Endodermal cell (in vitro differentiated cells): Measurements from ENCODE around the gene SH3PXD2A. TPM values are rescaled to one million over a fixed set of nuclear protein-coding genes. Genes with fewer than 3 reads are reported as not detected.
A peak's percentile ranks its signal among the peaks of the same experiment; 100 is the strongest.

Experiments
- DNase-seq: peaks from one replicate; pipeline ENCODE4 v3.0.0-alpha.2; 2017
- H3K27ac ChIP-seq: 2 replicates; pipeline ENCODE4 v1.5.1; 2013; ENCODE audit warnings: mild to moderate bottlenecking, low read depth, low read length, moderate library complexity
- H3K27me3 ChIP-seq: 2 replicates; pipeline ENCODE4 v1.6.1; 2013; ENCODE audit warnings: mild to moderate bottlenecking, low read length, moderate library complexity; ENCODE audit not compliant: insufficient read depth, control insufficient read depth, poor library complexity, severe bottlenecking
- H3K36me3 ChIP-seq: 2 replicates; pipeline ENCODE4 v1.7.0; 2013; ENCODE audit warnings: mild to moderate bottlenecking, low read length, moderate library complexity; ENCODE audit not compliant: control insufficient read depth, insufficient read depth
- H3K4me1 ChIP-seq: one replicate; pipeline ENCODE4 v1.7.0; 2013; ENCODE audit warnings: low read length; ENCODE audit not compliant: control insufficient read depth, insufficient read depth
- H3K4me3 ChIP-seq: 2 replicates; pipeline ENCODE4 v1.5.1; 2013; ENCODE audit warnings: mild to moderate bottlenecking, low read length, moderate library complexity
- H3K9ac ChIP-seq: 2 replicates; pipeline ENCODE4 v1.6.1; 2013; ENCODE audit warnings: mild to moderate bottlenecking, low read length, moderate library complexity; ENCODE audit not compliant: poor library complexity, severe bottlenecking; ENCODE audit errors: extremely low read depth
- H3K9me3 ChIP-seq: 2 replicates; pipeline ENCODE4 v1.6.1; 2013; ENCODE audit warnings: mild to moderate bottlenecking, low read length, moderate library complexity; ENCODE audit not compliant: control insufficient read depth
- H3K27ac Mint-ChIP-seq: 2 replicates; pipeline ENCODE4 v1.8.0; 2020; ENCODE audit warnings: mixed read lengths
- H3K27me3 Mint-ChIP-seq: 2 replicates; pipeline ENCODE4 v1.8.0; 2021; ENCODE audit warnings: mild to moderate bottlenecking, mixed read lengths; ENCODE audit not compliant: insufficient read depth
- H3K36me3 Mint-ChIP-seq: 2 replicates; pipeline ENCODE4 v1.8.0; 2020; ENCODE audit warnings: low read depth, mixed read lengths
- H3K4me1 Mint-ChIP-seq: 2 replicates; pipeline ENCODE4 v1.8.0; 2020; ENCODE audit warnings: mixed read lengths
- H3K4me3 Mint-ChIP-seq: 2 replicates; pipeline ENCODE4 v1.8.0; 2020; ENCODE audit warnings: mild to moderate bottlenecking, moderate library complexity, mixed read lengths
- H3K9me3 Mint-ChIP-seq: 2 replicates; pipeline ENCODE4 v1.8.0; 2020; ENCODE audit warnings: mild to moderate bottlenecking, mixed read lengths
- WGBS, 2 experiments: methylation state at CpG; one replicate each; pipeline versions ENCODE4 v1.1.5 to v1.1.7; 2013; ENCODE audit warnings: missing lambda C conversion rate in 2 of 2, mixed read lengths in 1 of 2; ENCODE audit not compliant: insufficient coverage in 1 of 2, insufficient read length in 1 of 2; 5-methylcytosine and 5-hydroxymethylcytosine counted together
- total RNA-seq, 2 donors: library from RNA; stranded (reverse); fragmentation: NEBNext Ultra II Directional in 1 of 2; extraction: Animal tissue kit (Norgen Biotek cat#: 25700) in 1 of 2; gene quantifications; 2 replicates in 1 of 2; 3 replicates in 1 of 2; pipeline ENCODE4 v1.2.1, GENCODE V29; 2021
- TF ChIP-seq, protein P1 (sequence below): fragments of 200-600 bp; sonication (generic); conservative IDR thresholded peaks from 2 replicates; pipeline ENCODE4 v1.5.0; 2021; ENCODE audit warnings: antibody characterized with exemption, mild to moderate bottlenecking

Gene SH3PXD2A
- total RNA-seq, 2 donors from 2014 or later: 15.7 to 22.6 TPM

DNA sequence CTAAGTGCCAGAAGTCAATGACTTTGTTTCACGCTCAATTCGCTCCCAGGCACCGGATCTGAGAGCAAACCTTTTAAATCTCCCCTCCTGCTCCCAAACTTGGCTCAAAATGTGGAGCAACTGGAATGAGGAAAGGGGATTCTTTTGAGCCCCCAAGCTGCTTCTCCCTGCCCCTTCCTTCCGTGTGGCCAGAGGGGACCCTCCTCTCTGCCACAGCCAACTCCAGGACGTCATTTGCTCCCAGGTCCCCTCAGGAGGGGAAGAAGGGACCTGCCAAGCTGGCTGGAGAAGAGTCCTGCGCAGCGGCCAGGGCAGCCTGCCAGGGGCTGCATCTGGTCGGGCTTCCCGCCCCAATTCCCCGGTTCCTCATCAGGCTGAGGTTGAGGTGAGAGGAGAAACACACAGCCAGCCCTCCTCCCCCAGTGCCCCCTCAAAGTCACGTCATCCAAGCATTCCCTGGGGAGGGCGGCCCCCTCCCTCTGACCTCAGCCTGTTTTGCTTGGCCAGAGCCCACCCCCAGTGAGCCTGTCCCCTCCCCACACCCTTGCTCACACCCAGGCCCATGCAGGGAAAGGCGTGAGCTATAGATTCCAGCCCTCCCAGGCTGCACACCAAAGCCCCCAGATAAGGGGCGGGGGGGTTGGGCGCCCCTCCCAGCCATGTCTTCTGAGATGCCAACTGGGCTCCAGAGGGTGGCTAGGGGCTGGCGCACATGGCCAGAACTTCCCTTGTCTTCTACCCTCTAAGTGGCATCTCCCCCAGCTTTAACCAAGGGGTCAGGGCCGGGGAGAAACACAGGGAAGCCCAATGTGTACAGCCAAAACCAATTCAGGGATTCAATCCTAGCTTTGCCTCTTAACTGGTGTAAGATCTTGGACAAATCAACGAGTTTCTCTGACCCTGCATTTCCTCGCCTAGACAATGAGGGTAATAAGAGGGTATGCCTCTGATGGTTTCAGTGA, 35.0 kb downstream of the SH3PXD2A start:
- Mint-ChIP-seq H3K9me3 (no peaks in the 10 kb centered on the region), H3K4me3 (no peak overlapping the region), H3K36me3 (no peaks in the 10 kb centered on the region), H3K27ac (no peak overlapping the region), H3K27me3 (peaks cover 12% of the 10 kb centered on the region), H3K4me1 (peaks cover 50% of the 10 kb centered on the region)
- H3K27ac ChIP-seq: no peak overlapping the region
- H3K36me3 ChIP-seq: no peaks in the 10 kb centered on the region
- 80 to 84% methylated on average over 10 to 19 of the region's 19 CpGs for WGBS, 2 experiments
- TF ChIP-seq, protein P1, sequence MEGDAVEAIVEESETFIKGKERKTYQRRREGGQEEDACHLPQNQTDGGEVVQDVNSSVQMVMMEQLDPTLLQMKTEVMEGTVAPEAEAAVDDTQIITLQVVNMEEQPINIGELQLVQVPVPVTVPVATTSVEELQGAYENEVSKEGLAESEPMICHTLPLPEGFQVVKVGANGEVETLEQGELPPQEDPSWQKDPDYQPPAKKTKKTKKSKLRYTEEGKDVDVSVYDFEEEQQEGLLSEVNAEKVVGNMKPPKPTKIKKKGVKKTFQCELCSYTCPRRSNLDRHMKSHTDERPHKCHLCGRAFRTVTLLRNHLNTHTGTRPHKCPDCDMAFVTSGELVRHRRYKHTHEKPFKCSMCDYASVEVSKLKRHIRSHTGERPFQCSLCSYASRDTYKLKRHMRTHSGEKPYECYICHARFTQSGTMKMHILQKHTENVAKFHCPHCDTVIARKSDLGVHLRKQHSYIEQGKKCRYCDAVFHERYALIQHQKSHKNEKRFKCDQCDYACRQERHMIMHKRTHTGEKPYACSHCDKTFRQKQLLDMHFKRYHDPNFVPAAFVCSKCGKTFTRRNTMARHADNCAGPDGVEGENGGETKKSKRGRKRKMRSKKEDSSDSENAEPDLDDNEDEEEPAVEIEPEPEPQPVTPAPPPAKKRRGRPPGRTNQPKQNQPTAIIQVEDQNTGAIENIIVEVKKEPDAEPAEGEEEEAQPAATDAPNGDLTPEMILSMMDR: no peak
- no peaks in the 10 kb centered on the region for H3K9me3 ChIP-seq
- no peak for DNase-seq
- no peaks in the 10 kb centered on the region for H3K27me3 ChIP-seq
- H3K4me3 ChIP-seq: no peak overlapping the region
- peaks cover 16% of the 10 kb centered on the region for H3K4me1 ChIP-seq
- no peak overlapping the region for H3K9ac ChIP-seq

DNA sequence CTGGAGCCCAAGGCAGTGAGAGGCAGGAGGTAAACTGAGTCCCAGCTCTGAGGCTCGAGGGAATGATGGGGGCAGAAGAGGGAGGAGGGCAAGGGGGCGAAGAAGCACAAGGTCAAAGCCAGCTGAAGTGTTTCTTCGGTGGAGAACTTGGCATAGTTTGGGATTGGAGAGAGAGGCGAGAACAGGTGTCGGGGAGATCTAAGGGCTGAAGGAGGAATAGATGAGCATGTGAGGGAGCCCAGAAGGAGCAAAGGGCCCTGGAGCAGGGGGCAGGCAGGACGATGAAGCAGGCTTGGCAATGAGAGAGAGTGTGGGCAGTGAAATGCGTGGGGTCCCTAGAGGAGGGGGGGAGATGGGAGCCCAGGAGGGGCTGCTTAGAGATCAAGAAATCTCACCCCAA, 35.9 kb downstream of the SH3PXD2A start:
- Histone ChIP-seq H3K27ac (no peak overlapping the region), H3K36me3 (no peaks in the 10 kb centered on the region), H3K9me3 (no peaks in the 10 kb centered on the region), H3K27me3 (no peaks in the 10 kb centered on the region), H3K9ac (no peak overlapping the region), H3K4me3 (no peak overlapping the region), H3K4me1 (peaks cover 16% of the 10 kb centered on the region)
- H3K27ac Mint-ChIP-seq: no peak overlapping the region
- DNase-seq: no peak
- 91 to 93% methylated on average over 6 to 7 of the region's 7 CpGs for WGBS, 2 experiments
- TF ChIP-seq, protein P1: no peak
- H3K9me3 Mint-ChIP-seq: no peaks in the 10 kb centered on the region
- H3K4me1 Mint-ChIP-seq: peaks cover 49% of the 10 kb centered on the region
- no peaks in the 10 kb centered on the region for H3K36me3 Mint-ChIP-seq
- H3K4me3 Mint-ChIP-seq: no peak overlapping the region
- peaks cover 4% of the 10 kb centered on the region for H3K27me3 Mint-ChIP-seq

DNA sequence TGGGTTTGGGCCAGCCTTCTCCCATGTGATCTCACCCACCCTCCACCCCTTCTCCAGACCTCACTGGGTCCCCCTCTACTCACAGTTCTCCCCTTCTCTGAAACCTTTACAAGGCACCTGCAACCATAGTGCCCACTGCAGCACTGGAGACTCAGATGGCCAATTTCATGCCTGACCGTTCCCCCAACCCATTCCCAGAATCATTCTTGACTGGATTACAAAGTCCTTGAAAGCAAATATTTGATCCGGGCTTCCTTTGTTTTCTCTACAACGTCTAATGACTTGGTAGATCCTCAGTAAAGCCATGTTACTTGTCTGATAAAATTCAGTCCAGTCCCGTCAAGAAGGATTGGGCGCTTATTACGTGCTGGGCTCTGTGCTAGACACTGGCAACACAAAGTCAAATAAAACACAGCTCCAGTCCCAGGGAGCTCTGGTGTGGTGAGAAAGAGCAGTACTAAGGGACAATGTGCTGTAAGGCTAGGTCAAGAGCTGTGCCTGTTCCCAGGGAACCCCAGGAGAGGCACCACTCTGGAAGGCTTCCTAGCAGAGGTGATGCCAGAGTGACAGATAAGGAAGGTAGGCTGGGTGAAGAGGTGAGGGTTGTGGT, 36.5 kb downstream of the SH3PXD2A start:
- Mint-ChIP-seq H3K27me3 (no peaks in the 10 kb centered on the region), H3K9me3 (no peaks in the 10 kb centered on the region), H3K4me1 (peaks cover 50% of the 10 kb centered on the region), H3K4me3 (no peak overlapping the region), H3K27ac (peak overlapping the region; percentile 27), H3K36me3 (no peaks in the 10 kb centered on the region)
- H3K4me3 ChIP-seq: no peak overlapping the region
- peaks cover 16% of the 10 kb centered on the region for H3K4me1 ChIP-seq
- WGBS, 2 experiments: 79 to 89% methylated on average over 3 to 6 of the region's 6 CpGs
- peak; percentile 44 for DNase-seq
- no peak overlapping the region for H3K9ac ChIP-seq
- TF ChIP-seq, protein P1: no peak
- no peak overlapping the region for H3K27ac ChIP-seq
- H3K27me3 ChIP-seq: no peaks in the 10 kb centered on the region
- no peaks in the 10 kb centered on the region for H3K36me3 ChIP-seq
- no peaks in the 10 kb centered on the region for H3K9me3 ChIP-seq
